Activated T-helper 1 cell treated with anti-CD3 and anti-CD28 coated beads, Interleukin-12 subunit alpha, Interleukin-12 subunit beta, Interleukin-2, Interleukin-4 antibody, amounts not matched to agents 30 ng/mL and 10 ng/mL and 1 ng/mL, durations not matched to agents 14 hours and 24 hours and 36 hours (primary cell): ENCODE measurements around the gene RHOBTB1. TPM values are rescaled to one million over a fixed set of nuclear protein-coding genes. Genes with fewer than 3 reads are reported as not detected.

ENCODE experiments used
- DNase-seq: peaks from one replicate; pipeline ENCODE4 v3.0.0; 2021; ENCODE audit warnings: low spot score
- H3K27ac Mint-ChIP-seq: one replicate; pipeline ENCODE4 v1.8.0; 2021; ENCODE audit warnings: mild to moderate bottlenecking, mixed read lengths
- H3K27me3 Mint-ChIP-seq: one replicate; pipeline ENCODE4 v1.8.0; 2022; ENCODE audit warnings: mild to moderate bottlenecking, moderate library complexity, mixed read lengths; ENCODE audit not compliant: insufficient read depth
- H3K36me3 Mint-ChIP-seq: one replicate; pipeline ENCODE4 v1.8.0; 2021; ENCODE audit warnings: low read depth, mixed read lengths
- H3K4me1 Mint-ChIP-seq: one replicate; pipeline ENCODE4 v1.8.0; 2021; ENCODE audit warnings: low read depth, mixed read lengths
- H3K4me3 Mint-ChIP-seq: one replicate; pipeline ENCODE4 v1.8.0; 2021; ENCODE audit warnings: mild to moderate bottlenecking, moderate library complexity, mixed read lengths
- H3K9me3 Mint-ChIP-seq: one replicate; pipeline ENCODE4 v1.8.0; 2021; ENCODE audit warnings: mixed read lengths
- intact Hi-C: fragments of 100-400 bp; cut with micrococcal nuclease; formaldehyde crosslinking; loops from one replicate; pipeline ENCODE4 v1.15.1; 2024
- total RNA-seq: library from RNA; stranded (reverse); gene quantifications from 2 replicates; pipeline ENCODE4 v1.2.3, GENCODE V29; 2022

RHOBTB1 gene
- total RNA-seq, 1 donor from 2014 or later: not detected

DNA sequence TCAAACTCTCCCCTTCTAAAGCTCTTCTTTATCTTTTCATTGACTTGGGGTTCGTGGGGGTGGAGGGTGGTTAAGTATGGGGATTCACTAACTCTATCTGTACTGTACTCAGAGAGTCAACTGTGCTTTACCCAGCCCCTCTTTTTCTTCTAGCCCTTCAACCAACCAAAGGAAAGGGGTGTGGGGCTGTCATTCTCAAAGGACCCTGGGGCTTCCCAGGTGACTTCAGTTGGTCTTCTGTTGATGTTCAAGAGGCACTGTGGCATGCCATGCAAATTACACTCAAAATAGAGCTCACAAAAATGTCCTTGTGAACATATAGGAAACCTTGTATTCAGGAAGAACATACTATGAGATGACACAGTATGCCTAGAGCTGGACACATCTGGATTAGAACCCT, 16.9 kb upstream of the RHOBTB1 start:
- H3K4me3 Mint-ChIP-seq: no peak overlapping the region
- no peaks in the 10 kb centered on the region for H3K9me3 Mint-ChIP-seq
- no peak overlapping the region for H3K27ac Mint-ChIP-seq
- peaks cover 18% of the 10 kb centered on the region for H3K27me3 Mint-ChIP-seq
- H3K4me1 Mint-ChIP-seq: peaks cover 10% of the 10 kb centered on the region
- intact Hi-C loops: loop anchor here (10.0 kb wide), 1 partner anchor 426 kb away; no protein-coding TSS in a partner anchor
- no peaks in the 10 kb centered on the region for H3K36me3 Mint-ChIP-seq
- DNase-seq: no peak

DNA sequence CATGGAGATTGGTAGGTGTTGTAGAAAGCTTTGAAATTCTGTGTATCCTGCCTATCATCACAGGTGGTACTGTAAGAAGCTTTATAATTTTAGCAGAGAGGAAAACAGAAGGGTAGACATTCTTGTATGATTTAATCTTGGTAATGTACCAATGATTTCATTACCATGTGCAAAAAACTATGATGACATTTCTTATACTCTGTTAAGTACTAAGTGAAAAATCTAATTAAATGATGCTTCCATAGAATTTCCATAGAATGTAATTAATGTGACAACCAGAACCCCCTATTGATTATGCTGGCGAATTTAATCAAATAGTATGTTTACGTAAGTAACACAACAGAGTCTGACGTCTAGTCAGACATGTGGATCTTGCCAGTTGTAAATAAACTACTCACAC, 16.0 kb upstream of the RHOBTB1 start:
- Mint-ChIP-seq H3K27me3 (peaks cover 21% of the 10 kb centered on the region), H3K4me3 (no peak overlapping the region), H3K9me3 (no peaks in the 10 kb centered on the region), H3K36me3 (no peaks in the 10 kb centered on the region), H3K4me1 (peaks cover 10% of the 10 kb centered on the region), H3K27ac (no peak overlapping the region)
- intact Hi-C loops: loop anchor here (10.0 kb wide), 1 partner anchor 425 kb away; no protein-coding TSS in a partner anchor
- DNase-seq: no peak

DNA sequence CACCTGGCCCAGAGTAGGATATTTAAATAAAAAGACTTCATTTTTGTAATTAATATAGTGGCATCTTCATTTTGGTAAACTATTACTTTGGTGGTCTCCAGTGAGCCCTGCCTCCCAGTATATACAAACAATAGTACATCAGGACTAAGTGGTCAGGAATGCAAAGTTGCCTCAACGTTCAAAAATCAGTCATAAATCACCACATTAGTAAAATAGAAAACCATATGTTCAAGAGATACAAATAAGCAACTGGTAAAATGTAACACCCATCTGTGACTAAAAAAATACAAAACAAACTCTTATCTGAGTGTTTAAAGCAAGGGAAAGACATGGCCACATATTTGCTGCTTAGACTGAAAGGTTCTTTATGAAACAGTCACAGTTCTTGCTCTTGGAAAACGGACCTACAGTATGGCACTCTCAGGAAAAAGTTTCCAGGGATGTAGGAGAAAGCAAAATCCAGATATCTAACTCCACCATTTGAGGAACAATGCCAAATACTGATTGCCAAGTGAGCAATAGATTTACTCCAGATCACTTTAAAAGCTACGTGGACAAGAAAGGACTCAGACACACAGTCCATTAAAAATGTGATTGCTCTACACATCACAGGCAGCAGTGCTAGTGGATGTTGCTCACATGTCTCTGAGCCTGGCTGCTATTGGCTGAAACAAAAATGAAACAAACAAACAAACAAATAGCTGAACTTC, 15.1 kb upstream of the RHOBTB1 start:
- Mint-ChIP-seq H3K36me3 (no peaks in the 10 kb centered on the region), H3K4me3 (no peak overlapping the region), H3K4me1 (peaks cover 9% of the 10 kb centered on the region), H3K9me3 (no peaks in the 10 kb centered on the region), H3K27me3 (peaks cover 21% of the 10 kb centered on the region), H3K27ac (no peak overlapping the region)
- no peak for DNase-seq
- intact Hi-C loops: no loop called here

DNA sequence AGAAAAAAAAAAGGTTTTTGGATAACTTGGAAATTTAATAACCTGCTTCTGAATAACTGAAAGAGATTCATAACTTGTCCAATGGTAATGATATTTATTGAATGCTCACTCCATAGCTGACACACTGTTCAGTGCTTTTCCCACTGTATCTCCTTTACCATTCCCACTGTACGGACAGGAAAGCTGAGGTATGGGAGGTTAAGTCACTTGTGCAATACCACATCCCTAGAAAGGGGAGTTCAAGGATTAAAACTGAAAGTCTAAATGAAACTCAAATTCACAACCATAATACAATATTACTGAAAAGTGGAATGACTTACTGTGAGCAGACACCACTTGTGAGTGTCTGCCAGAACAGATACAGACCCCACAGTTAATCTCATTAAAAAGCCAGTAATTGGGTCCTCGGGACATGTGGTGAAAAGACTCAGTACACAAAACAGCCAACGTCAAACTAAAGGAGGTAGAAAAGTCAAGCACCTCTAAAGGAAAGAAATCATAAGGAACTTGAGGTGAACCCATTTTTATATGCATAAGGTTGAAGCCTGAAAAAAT, 13.8 kb upstream of the RHOBTB1 start:
- no peak for DNase-seq
- Mint-ChIP-seq H3K4me1 (no peaks in the 10 kb centered on the region), H3K36me3 (no peaks in the 10 kb centered on the region), H3K9me3 (no peaks in the 10 kb centered on the region), H3K27ac (no peak overlapping the region), H3K4me3 (no peak overlapping the region), H3K27me3 (peaks cover 23% of the 10 kb centered on the region)
- intact Hi-C loops: no loop called here

DNA sequence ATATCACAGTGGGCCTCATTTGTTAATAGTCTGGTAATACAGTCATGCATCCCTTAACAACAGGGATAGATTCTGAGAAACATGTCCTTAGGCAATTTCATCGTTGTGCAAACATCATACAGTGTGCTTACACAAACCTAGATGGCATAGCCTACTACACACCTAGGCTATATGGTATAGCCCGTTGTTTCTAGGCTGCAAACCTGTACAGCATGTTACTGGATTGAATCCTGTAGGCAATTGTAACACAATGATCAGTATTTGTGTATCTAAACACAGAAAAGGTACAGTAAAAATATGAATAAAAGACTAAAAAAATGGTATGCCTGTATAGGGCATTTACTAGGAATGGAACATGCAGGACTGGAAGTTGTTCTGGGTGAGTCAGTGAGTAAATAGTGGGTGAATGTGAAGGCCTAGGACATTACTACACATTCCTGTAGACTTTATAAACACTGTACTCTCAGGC, 12.0 kb upstream of the RHOBTB1 start:
- H3K36me3 Mint-ChIP-seq: no peaks in the 10 kb centered on the region
- H3K9me3 Mint-ChIP-seq: no peaks in the 10 kb centered on the region
- DNase-seq: no peak
- peaks cover 27% of the 10 kb centered on the region for H3K27me3 Mint-ChIP-seq
- H3K4me1 Mint-ChIP-seq: no peaks in the 10 kb centered on the region
- H3K27ac Mint-ChIP-seq: no peak overlapping the region
- intact Hi-C loops: no loop called here
- no peak overlapping the region for H3K4me3 Mint-ChIP-seq

DNA sequence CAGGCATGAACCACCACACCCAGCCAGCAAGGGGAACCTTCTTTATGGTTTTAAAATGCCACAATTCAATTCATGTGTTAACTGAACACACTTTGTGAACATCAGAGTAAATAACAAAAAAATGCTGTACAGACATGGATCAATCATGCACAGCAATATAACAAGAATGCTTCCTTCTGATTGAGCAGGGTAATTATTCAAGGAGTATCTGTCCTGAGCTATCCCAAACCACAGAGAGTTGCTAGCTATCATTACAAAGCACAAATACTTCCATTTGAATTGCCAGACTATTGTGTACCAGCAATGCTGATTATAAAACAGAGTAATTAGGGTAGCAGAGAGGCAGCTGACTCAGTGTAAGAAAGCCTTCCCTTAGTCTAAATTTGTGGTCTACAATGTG, 11.3 kb upstream of the RHOBTB1 start:
- DNase-seq: no peak
- H3K9me3 Mint-ChIP-seq: no peaks in the 10 kb centered on the region
- H3K4me1 Mint-ChIP-seq: peaks cover 4% of the 10 kb centered on the region
- H3K27ac Mint-ChIP-seq: no peak overlapping the region
- H3K36me3 Mint-ChIP-seq: no peaks in the 10 kb centered on the region
- H3K27me3 Mint-ChIP-seq: peaks cover 23% of the 10 kb centered on the region
- intact Hi-C loops: no loop called here
- H3K4me3 Mint-ChIP-seq: no peak overlapping the region

DNA sequence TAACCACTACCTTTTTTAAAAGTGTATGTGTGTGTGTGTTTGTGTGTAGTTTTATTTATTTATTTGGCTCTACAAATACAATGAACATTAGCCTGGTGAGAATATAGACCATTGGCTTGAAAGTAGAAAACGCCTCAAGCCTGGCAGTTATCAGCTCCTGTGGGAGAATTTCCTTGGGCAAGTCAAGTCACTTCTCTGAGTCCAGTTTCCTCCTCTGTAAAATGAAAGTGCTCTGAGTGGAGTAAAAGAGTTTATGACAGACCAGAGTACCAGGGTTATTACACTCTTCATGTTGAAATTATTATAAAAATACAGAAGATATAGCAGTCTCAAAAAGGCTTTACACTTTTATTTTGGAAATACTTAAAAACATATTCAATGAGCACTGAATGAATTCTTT, 10.1 kb upstream of the RHOBTB1 start:
- intact Hi-C loops: no loop called here
- no peak overlapping the region for H3K4me3 Mint-ChIP-seq
- H3K36me3 Mint-ChIP-seq: no peaks in the 10 kb centered on the region
- peaks cover 11% of the 10 kb centered on the region for H3K4me1 Mint-ChIP-seq
- no peaks in the 10 kb centered on the region for H3K9me3 Mint-ChIP-seq
- H3K27me3 Mint-ChIP-seq: peaks cover 20% of the 10 kb centered on the region
- DNase-seq: no peak
- no peak overlapping the region for H3K27ac Mint-ChIP-seq

DNA sequence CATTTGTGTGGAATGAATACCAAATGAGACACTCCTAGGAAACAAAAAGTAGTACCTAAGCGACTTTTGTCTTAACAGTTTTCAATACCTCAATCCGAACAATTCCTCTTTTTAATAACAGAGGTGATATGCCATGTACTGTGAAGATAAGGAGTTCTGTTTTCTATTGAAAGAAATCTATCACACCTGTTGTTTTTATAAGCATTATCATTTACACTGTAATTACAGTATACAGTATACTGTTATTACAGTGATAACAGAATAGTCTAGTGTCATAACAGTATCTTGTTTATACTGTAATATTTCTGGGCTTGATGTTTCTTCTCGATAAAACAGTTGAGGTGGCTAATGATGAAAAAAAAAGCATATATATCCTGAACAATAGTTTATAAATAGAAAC, 9.4 kb upstream of the RHOBTB1 start:
- no peak for DNase-seq
- H3K9me3 Mint-ChIP-seq: no peaks in the 10 kb centered on the region
- H3K4me1 Mint-ChIP-seq: peaks cover 11% of the 10 kb centered on the region
- peaks cover 24% of the 10 kb centered on the region for H3K27me3 Mint-ChIP-seq
- H3K4me3 Mint-ChIP-seq: no peak overlapping the region
- H3K36me3 Mint-ChIP-seq: no peaks in the 10 kb centered on the region
- H3K27ac Mint-ChIP-seq: no peak overlapping the region
- intact Hi-C loops: no loop called here

DNA sequence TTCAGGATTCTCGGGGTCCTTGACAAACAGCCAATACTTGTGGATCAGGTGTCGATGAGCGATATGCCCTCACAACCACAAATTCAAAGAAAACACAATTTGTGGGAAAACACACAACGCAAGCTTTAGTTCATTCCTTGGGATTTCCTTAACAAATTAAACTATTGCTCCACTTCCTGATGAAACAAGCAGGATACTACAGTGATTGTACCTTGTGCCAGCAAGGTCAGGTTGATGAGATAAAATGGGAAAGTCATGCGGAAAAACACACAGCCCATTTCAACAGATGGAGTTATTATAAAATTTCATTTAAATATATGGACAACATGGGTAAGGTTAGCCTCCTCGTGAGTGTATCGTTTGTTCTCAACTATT, 8.8 kb upstream of the RHOBTB1 start:
- Mint-ChIP-seq H3K27me3 (peaks cover 29% of the 10 kb centered on the region), H3K27ac (no peak overlapping the region), H3K36me3 (no peaks in the 10 kb centered on the region), H3K4me3 (no peak overlapping the region), H3K9me3 (no peaks in the 10 kb centered on the region), H3K4me1 (peaks cover 11% of the 10 kb centered on the region)
- intact Hi-C loops: no loop called here
- no peak for DNase-seq

DNA sequence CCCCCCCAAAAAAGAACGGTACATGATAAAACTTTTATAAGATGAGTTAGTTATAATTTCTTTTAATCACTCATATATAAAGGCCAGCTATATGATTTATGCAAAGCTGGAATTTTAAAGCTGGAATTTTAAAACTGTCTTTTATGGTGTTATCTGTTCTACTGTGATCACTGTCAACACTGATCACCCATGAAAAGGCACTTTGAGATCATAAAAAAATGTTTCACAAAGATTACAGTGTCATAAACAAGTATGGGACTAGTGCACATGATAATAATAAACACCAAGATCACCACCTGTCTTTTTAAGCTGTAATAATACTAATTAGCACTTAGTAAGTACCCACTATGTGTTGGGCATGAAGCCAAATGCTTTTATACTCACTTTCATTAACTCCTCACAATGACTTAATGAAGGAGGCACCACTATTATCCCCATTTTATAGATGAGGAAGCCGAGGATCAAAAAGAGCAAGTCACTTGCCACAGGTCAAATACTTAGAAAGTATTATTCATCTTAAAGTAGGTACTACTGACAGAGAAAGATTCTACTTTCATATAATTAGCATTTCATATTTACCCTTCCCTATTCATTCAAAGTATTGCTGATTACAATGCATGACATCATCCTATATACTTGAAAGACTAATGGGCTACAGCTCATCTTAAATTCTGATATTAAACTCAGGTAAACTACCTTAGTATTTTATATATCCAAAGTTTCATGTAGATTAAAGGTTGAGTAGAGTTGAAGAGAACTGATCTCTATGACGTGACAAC, 8.3 kb upstream of the RHOBTB1 start:
- H3K27me3 Mint-ChIP-seq: peaks cover 30% of the 10 kb centered on the region
- no peak overlapping the region for H3K4me3 Mint-ChIP-seq
- no peak for DNase-seq
- intact Hi-C loops: no loop called here
- H3K9me3 Mint-ChIP-seq: no peaks in the 10 kb centered on the region
- no peaks in the 10 kb centered on the region for H3K36me3 Mint-ChIP-seq
- H3K4me1 Mint-ChIP-seq: peaks cover 11% of the 10 kb centered on the region
- no peak overlapping the region for H3K27ac Mint-ChIP-seq

DNA sequence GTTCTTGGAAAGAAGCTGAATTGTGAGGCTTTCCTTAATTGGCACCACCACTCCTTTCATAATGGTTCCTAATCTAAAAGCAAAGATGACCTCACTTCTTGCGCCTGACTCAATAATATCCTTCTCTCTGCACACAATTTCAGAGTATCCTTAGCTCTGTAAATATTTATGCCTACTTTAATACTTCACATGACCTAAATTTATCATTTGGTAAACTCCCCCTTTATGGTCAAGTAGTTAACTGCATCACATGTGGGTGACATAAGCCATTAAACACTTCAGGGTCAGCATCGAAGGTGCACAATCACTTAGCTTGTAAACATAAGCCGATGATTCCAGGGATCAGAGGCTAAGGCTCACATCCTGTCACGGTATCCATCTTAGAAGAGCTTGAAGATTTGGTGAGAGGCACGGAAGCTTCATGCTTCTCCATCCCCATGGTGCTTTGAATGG, 7.3 kb upstream of the RHOBTB1 start:
- Mint-ChIP-seq H3K27me3 (peaks cover 37% of the 10 kb centered on the region), H3K4me3 (no peak overlapping the region), H3K4me1 (peaks cover 11% of the 10 kb centered on the region), H3K36me3 (no peaks in the 10 kb centered on the region), H3K9me3 (no peaks in the 10 kb centered on the region), H3K27ac (no peak overlapping the region)
- DNase-seq: no peak
- intact Hi-C loops: no loop called here

DNA sequence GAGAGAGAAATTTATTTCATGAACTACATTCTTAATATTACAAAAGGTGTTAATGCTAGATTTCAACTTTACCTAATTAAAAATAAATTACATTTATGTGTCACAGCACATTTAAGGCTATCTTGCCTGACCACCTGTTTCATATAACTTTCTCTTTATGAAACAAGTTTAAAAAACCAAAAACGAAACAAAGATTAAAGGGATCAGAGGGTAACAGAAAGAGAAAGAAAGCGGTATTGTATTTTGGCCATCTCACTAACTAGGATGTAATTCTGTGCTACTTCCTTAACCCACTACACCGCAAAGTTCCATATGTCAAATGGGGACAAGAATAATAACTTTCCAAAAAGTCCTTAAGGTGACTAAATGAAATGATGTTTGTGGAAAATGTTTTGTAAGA, 6.3 kb upstream of the RHOBTB1 start:
- Mint-ChIP-seq H3K27ac (no peak overlapping the region), H3K27me3 (peaks cover 44% of the 10 kb centered on the region)

DNA sequence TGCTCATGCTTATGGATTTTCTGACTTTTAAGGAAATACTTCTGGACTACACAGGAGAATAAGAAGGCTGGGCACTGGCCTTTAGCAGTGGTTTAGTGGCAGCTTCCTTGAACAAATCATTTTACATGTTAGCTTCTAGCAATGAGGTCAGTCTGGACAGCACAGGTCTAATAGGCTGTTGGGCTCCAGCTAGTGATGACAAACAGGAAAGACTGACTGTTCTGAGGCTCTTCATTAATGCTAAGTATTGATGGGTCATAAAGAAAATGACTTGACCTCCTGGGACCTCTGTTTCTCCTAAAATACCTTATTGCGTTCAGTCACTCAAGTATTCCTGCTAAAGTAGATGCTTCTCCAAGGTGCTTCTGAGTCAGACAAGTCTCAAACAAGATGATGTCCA, 4.9 kb upstream of the RHOBTB1 start:
- Mint-ChIP-seq H3K4me1 (peaks cover 11% of the 10 kb centered on the region), H3K27me3 (peaks cover 54% of the 10 kb centered on the region), H3K27ac (no peak overlapping the region), H3K4me3 (no peak overlapping the region), H3K36me3 (no peaks in the 10 kb centered on the region), H3K9me3 (no peaks in the 10 kb centered on the region)
- DNase-seq: no peak
- intact Hi-C loops: loop anchor here (10.0 kb wide), 1 partner anchor 936 kb away; no protein-coding TSS in a partner anchor

More for the DNA sequence above, 6.3 kb upstream of the RHOBTB1 start:
- no peak for DNase-seq
- Mint-ChIP-seq H3K36me3 (no peaks in the 10 kb centered on the region), H3K9me3 (no peaks in the 10 kb centered on the region), H3K4me1 (peaks cover 11% of the 10 kb centered on the region), H3K4me3 (no peak overlapping the region)
- intact Hi-C loops: no loop called here
